ENCODE results near the gene CD7. TPM values are rescaled to one million over a fixed set of nuclear protein-coding genes. Genes with fewer than 3 reads are reported as not detected.

CD7 gene
- total RNA-seq, 1 experiment from 2014 or later, result 0.77 TPM

DNA sequence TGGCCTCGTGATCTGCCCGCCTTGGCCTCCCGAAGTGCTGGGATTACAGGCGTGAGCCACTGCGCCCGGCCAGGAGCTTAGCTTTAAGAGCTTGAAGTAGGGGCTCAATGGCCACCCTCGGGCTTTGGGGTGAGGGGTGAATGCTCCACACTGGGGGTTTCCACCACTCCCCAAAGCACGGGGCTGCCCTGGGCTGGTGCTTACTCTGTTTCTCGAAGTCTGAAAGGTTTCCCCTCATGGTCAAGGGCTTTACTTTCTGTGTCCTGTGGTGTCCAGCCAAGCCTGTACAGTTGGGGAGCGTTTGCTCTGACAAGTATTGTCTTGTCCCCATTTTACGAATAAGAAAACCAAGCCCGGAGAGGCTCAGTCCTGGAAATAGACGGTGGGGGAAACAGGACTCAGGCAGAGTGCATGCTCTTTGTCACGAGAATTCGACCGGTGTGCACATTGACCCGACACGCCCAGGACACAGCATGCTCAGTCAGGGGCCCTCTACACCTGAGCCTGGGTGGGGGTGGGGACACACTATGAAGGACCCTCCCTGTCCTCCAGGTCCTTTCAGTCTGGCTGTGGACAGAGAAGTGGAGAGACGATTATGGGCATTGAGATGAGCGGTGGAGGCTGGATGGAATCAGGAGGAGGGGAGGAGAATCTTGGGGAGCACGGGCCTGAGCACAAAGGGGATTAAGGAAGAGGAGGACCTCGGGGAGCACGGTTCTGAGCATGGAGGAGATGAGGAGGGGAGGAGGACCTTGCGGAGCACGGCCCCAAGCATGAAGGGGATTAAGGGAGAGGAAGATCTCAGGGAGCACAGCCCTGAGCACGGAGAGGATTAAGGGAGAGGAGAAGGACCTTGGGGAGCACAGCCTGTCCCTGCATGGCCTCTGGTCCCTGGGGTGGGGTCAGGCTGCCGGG is 7.5 kb downstream of the CD7 start:
- Histone ChIP-seq H3K27me3 (ENCODE audit: control insufficient read depth, insufficient read depth, low read length) (no peaks in the 10 kb centered on the region), H3K4me3 (ENCODE audit: low read depth in 2 of 2, low read length in 2 of 2) (no peak overlapping the region), H3K9me3 (ENCODE audit: control insufficient read depth, insufficient read depth, low read depth, low read length) (no peaks in the 10 kb centered on the region), H3K27ac (ENCODE audit: low read length) (no peak overlapping the region), H3K4me1 (ENCODE audit: control insufficient read depth, insufficient read depth, low read length) (no peaks in the 10 kb centered on the region), H3K36me3 (ENCODE audit: control insufficient read depth, insufficient read depth, low read length) (no peaks in the 10 kb centered on the region)
- in situ Hi-C loops (cut with HindIII; ENCODE audit: low pct_unique_long_range_greater_than_20kb, low sequenced_read_pairs) (no loop called here), intact Hi-C loops (cut with micrococcal nuclease; ENCODE audit: unreplicated experiment) (no loop called here)
- DNase-seq (ENCODE audit: low read depth, low spot score) (no peak), ATAC-seq (0 out of 2 replicates have a peak, but pooled peaks have one; percentile 10)
- CTCF ChIA-PET, result no interaction called here
- TF ChIP-seq, protein P1, sequence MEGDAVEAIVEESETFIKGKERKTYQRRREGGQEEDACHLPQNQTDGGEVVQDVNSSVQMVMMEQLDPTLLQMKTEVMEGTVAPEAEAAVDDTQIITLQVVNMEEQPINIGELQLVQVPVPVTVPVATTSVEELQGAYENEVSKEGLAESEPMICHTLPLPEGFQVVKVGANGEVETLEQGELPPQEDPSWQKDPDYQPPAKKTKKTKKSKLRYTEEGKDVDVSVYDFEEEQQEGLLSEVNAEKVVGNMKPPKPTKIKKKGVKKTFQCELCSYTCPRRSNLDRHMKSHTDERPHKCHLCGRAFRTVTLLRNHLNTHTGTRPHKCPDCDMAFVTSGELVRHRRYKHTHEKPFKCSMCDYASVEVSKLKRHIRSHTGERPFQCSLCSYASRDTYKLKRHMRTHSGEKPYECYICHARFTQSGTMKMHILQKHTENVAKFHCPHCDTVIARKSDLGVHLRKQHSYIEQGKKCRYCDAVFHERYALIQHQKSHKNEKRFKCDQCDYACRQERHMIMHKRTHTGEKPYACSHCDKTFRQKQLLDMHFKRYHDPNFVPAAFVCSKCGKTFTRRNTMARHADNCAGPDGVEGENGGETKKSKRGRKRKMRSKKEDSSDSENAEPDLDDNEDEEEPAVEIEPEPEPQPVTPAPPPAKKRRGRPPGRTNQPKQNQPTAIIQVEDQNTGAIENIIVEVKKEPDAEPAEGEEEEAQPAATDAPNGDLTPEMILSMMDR (IDR thresholded peaks at IDR 0.05), result no peak
- TF ChIP-seq, protein P2, sequence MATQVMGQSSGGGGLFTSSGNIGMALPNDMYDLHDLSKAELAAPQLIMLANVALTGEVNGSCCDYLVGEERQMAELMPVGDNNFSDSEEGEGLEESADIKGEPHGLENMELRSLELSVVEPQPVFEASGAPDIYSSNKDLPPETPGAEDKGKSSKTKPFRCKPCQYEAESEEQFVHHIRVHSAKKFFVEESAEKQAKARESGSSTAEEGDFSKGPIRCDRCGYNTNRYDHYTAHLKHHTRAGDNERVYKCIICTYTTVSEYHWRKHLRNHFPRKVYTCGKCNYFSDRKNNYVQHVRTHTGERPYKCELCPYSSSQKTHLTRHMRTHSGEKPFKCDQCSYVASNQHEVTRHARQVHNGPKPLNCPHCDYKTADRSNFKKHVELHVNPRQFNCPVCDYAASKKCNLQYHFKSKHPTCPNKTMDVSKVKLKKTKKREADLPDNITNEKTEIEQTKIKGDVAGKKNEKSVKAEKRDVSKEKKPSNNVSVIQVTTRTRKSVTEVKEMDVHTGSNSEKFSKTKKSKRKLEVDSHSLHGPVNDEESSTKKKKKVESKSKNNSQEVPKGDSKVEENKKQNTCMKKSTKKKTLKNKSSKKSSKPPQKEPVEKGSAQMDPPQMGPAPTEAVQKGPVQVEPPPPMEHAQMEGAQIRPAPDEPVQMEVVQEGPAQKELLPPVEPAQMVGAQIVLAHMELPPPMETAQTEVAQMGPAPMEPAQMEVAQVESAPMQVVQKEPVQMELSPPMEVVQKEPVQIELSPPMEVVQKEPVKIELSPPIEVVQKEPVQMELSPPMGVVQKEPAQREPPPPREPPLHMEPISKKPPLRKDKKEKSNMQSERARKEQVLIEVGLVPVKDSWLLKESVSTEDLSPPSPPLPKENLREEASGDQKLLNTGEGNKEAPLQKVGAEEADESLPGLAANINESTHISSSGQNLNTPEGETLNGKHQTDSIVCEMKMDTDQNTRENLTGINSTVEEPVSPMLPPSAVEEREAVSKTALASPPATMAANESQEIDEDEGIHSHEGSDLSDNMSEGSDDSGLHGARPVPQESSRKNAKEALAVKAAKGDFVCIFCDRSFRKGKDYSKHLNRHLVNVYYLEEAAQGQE (IDR thresholded peaks at IDR 0.05; ENCODE audit: insufficient read depth in 1 of 2, low read depth in 2 of 2, low read length in 1 of 2), result no peak
- TF ChIP-seq POLR2AphosphoS5 (IDR thresholded peaks at IDR 0.05; ENCODE audit: low read depth, low read length), result no peak
- no peak for TF ChIP-seq TCF7L2 (IDR thresholded peaks at IDR 0.05; ENCODE audit: low read depth, low read length)
- TF ChIP-seq SIN3A (IDR thresholded peaks at IDR 0.05; ENCODE audit: borderline replicate concordance, insufficient read depth, low read depth, low read length), result no peak
- POLR2A ChIA-PET, result no interaction called here
- no TSS peak for BruUV-seq (replicated peaks)

DNA sequence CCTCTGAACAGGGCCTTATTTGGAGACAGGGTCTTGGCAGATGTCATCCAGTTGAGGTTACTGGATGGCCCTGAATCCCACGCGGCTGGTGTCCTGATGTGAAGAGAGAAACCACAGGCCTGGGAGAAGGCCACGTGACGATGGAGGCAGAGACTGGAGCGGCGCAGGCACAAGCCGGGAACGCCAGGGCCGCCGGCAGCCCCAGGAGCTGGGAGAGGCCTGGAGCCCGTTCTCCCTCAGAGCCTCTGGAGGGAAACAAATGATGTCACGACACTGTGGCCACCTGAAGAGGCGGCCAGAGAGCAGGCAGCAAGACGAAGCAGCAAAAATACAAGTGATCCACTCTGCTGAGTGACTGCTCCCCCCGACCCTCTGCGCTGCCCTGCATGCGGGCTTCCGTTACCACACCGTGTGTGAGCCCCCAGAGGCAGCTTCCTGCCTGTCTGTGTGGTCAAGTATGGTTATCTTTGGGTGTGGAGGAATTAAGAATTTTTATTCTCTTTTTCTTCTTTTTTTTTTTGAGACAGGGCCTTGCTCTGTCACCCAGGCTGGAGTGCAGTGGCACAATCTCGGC is 11.6 kb downstream of the CD7 start:
- intact Hi-C loops (cut with micrococcal nuclease; ENCODE audit: unreplicated experiment) (no loop called here), in situ Hi-C loops (cut with HindIII; ENCODE audit: low pct_unique_long_range_greater_than_20kb, low sequenced_read_pairs) (no loop called here)
- Histone ChIP-seq H3K4me1 (ENCODE audit: control insufficient read depth, insufficient read depth, low read length) (peaks cover 14% of the 10 kb centered on the region), H3K27me3 (ENCODE audit: control insufficient read depth, insufficient read depth, low read length) (no peaks in the 10 kb centered on the region), H3K27ac (ENCODE audit: low read length) (no peak overlapping the region), H3K4me3 (ENCODE audit: low read depth in 2 of 2, low read length in 2 of 2) (no peak overlapping the region), H3K9me3 (ENCODE audit: control insufficient read depth, insufficient read depth, low read depth, low read length) (no peaks in the 10 kb centered on the region), H3K36me3 (ENCODE audit: control insufficient read depth, insufficient read depth, low read length) (no peaks in the 10 kb centered on the region)
- TF ChIP-seq, protein P1 (IDR thresholded peaks at IDR 0.05), result no peak
- TF ChIP-seq SIN3A (IDR thresholded peaks at IDR 0.05; ENCODE audit: borderline replicate concordance, insufficient read depth, low read depth, low read length) (no peak), TCF7L2 (IDR thresholded peaks at IDR 0.05; ENCODE audit: low read depth, low read length) (no peak), POLR2AphosphoS5 (IDR thresholded peaks at IDR 0.05; ENCODE audit: low read depth, low read length) (no peak)
- TF ChIP-seq, protein P2 (IDR thresholded peaks at IDR 0.05; ENCODE audit: insufficient read depth in 1 of 2, low read depth in 2 of 2, low read length in 1 of 2), result no peak
- POLR2A ChIA-PET, result interaction anchor here (0.6 kb wide), 1 partner anchor 111 kb away, joined by 4 read pairs; no protein-coding TSS in a partner anchor
- ATAC-seq (no peak), DNase-seq (ENCODE audit: low read depth, low spot score) (no peak)
- BruUV-seq (replicated peaks), result no TSS peak
- CTCF ChIA-PET, result no interaction called here

All from Panc1 (cell line).